ENCODE results near the gene EPHX1. TPM values are rescaled to one million over a fixed set of nuclear protein-coding genes. Genes with fewer than 3 reads are reported as not detected.

Gene EPHX1
- total RNA-seq, 1 donor from 2014 or later = 39.2 TPM

- DNase-seq (ENCODE audit: low spot score) = no peak
- intact Hi-C loops (cut with DNase I) = no loop called here
These were observed 40.0 kb downstream of the EPHX1 start for GRCh38 chr1:225849925-225850324.

GRCh38 chr1:225850370-225850769, 40.4 kb downstream of the EPHX1 start:
- no peak for DNase-seq (ENCODE audit: low spot score)
- intact Hi-C loops (cut with DNase I) = no loop called here

DNA sequence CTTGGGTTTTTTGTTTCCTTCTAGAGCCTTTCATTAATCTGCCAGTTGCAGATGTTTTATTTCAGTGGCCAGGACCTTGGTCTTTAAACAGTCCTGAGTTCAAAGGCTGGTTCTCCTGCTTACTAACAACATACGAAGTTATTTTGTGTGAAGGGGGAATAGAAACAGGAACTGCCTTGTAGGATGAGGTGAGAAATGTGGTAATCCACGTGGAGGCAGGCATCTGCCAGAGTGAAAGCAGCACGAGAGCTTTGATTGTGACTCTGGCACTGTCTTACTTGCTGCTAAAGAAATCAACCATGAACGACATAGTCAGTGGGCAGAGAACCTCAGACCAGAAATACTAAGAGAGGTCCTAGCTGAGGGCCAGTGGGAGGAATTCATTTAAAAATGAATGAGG, 41.9 kb downstream of the EPHX1 start:
- intact Hi-C loops (cut with DNase I) = no loop called here
- no peak for DNase-seq (ENCODE audit: low spot score)

- intact Hi-C loops (cut with DNase I) = no loop called here
- DNase-seq (ENCODE audit: low spot score) = no peak
These were observed 42.6 kb downstream of the EPHX1 start for GRCh38 chr1:225852413-225853124.

DNA sequence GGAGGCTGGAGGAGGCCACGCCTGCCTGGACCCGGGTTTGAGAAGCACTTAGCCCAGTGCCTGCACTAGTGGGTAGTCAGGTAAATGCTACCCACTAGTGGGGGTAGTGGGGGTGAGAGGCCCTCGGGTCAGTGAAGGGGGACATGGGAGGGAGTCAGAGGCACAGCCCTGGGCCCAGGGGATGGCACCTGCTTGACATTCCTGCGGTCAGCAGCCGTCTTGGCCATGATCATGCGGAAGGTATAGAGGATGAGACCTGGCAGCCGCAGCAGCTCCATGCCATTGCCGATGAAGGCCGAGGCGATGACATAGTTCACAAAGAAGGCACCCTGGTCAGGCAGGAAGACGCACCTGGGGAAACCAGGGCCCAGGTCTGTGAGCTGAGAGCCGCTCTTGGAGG, 43.5 kb downstream of the EPHX1 start:
- DNase-seq (ENCODE audit: low spot score) = no peak

DNA sequence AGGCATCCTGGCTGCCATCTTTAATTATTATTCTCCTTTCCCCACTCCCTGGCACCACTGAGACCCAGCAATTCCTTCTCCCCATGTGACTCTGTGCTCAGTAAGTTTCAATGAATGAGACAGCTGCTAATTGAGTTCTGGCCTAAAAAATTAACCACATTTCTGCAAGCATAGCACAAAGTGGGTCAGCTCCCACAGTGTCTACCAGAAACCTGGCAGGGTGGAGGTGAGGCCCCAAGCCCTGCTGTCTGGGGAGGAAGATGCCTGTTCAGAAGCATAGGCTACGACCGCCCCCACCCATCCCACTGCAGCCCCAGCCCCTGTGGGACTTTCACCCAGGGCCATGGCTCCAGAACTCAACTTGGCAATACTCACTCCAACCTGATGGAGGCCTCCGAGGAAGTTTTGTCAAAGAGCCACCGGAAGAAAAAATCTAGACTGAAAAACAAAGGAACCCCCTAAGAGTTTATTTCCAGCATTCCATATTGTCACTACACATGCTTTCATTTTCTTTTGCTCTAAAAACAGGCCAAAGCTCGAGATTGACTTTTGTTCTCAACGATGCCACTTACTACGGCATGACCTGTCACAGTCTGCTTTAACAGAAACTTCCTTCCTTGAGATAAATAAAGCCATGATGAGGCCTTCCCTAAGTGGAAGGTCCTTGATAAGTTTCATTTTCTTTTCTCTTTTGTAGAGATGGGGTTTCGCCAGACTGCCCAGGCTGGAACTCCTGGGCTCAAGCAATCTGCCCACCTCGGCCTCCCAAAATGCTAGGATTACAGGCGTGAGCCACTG, 45.8 kb downstream of the EPHX1 start:
- intact Hi-C loops (cut with DNase I) = no loop called here
- no peak for DNase-seq (ENCODE audit: low spot score)

More for the DNA sequence above, 43.5 kb downstream of the EPHX1 start:
- intact Hi-C loops (cut with DNase I) = no loop called here

DNA sequence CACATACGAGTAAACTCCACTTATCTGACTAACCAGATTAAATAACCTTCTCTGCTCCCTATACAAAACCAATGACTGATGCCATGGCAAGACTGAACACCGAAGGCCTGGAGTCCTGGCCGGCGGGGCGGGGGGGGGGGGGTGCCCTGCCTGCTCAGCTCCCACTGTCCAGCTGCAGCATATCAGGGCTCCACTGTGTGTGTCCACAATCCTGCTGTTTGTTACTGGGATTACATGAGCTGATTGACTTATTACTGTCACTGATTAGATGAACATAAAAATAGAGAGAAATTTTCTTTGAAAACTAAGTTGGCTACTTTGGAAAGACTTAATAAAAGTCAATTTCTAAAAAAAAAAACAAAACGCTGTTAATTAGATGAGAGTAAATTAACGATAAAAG, 47.3 kb downstream of the EPHX1 start:
- no peak for DNase-seq (ENCODE audit: low spot score)
- intact Hi-C loops (cut with DNase I) = no loop called here

- no peak for DNase-seq (ENCODE audit: low spot score)
- intact Hi-C loops (cut with DNase I) = no loop called here
These were observed 49.2 kb downstream of the EPHX1 start for GRCh38 chr1:225859151-225859550.

DNA sequence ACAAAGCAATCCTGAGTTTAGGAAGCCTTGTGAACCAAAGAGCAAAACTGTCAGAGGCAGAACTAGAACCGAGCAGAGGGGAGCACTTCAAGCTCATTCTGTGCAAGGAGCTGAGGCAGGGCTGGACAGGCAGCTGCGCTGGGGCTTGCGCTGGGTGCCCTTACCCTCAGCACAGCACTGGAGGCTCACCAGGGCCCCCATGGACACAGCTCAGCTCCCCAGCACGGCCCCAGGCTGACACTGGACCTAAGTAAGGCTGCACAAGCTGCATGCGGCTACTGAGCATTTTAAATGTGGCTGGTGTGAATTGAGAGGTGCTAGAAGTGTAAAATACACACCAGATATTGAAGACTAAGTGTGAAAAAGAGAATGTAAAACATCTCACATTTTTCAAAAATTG, 50.2 kb downstream of the EPHX1 start:
- no peak for DNase-seq (ENCODE audit: low spot score)
- intact Hi-C loops (cut with DNase I) = no loop called here

GRCh38 chr1:225860876-225861441, 51.0 kb downstream of the EPHX1 start:
- no peak for DNase-seq (ENCODE audit: low spot score)
- intact Hi-C loops (cut with DNase I) = no loop called here

DNA sequence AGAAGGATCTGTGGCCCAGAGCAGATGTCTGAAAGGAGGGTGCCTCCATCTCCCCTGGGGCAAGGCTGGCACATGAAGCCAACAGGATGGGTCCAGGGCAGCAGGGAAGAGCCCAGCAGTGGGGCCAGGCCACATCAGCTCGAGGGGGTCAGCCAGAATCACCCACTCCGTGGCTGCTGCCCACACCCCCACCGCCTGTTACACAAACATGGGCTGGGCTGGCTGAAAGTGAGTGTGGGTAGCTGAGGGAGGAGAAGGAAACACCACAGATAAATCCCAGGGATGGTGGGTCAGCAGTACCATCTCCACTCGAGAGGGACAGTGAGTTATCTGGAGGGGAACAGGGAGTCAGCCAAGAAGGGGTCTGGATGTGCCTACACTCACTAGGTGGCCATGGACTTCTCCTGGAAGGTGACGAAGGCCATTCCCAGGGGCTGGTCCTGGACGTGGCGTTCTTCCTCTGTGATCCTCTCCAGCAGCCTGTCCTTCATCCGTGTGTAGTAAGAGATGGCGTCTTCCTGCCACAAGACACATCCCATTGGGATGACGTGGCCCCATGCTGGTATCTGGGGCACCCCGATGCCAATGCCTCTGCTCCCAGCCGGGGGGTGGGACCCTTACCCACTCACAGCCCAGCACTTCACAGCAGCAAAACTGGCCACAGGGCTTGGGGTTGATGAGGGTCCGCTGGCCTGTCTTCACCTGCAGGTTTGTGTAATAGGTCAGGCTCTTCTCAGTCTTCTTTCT, 52.1 kb downstream of the EPHX1 start:
- intact Hi-C loops (cut with DNase I) = no loop called here
- DNase-seq (ENCODE audit: low spot score) = no peak

DNA sequence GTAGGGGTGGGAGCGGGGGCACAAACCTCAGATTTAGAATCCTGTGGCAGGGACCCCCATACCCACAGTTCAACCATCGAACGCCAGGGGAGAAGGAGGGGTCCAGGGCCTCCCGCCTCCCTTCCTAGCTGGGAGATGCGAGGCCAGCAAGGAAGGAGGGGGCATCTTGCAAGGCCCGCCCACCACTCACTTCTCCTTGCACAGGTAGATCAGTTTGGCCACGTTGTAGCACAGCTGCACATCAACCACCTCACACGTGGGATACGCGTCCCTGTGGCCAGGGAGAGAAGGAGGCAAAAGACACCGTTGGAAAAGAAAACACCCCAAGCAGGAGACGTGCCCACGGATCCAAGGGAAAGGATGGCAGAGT, 52.6 kb downstream of the EPHX1 start:
- no peak for DNase-seq (ENCODE audit: low spot score)
- intact Hi-C loops (cut with DNase I) = no loop called here

DNA sequence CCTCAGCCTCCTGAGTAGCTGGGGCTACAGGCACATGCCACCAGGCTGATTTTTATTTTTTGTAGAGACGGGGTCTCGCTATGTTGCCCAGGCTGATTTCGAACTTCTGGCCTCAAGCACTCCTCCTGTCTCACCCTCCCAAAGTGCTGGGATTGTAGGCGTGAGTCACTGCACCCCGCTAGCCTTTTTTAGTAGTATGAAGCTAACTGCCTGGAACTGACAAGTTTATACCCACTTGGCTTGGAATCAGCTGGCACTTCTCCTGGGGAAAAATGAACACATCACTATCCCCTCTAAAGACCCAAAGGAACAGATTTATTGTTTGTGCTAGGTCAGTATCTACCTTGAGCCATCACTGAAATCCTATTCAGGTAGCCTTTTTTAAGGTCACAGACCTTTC, 53.2 kb downstream of the EPHX1 start:
- intact Hi-C loops (cut with DNase I) = no loop called here
- no peak for DNase-seq (ENCODE audit: low spot score)

GRCh38 chr1:225865514-225865913, 55.6 kb downstream of the EPHX1 start:
- DNase-seq (ENCODE audit: low spot score) = no peak
- intact Hi-C loops (cut with DNase I) = no loop called here

- intact Hi-C loops (cut with DNase I) = no loop called here
These were observed 56.3 kb downstream of the EPHX1 start for GRCh38 chr1:225866061-225866837.

DNA sequence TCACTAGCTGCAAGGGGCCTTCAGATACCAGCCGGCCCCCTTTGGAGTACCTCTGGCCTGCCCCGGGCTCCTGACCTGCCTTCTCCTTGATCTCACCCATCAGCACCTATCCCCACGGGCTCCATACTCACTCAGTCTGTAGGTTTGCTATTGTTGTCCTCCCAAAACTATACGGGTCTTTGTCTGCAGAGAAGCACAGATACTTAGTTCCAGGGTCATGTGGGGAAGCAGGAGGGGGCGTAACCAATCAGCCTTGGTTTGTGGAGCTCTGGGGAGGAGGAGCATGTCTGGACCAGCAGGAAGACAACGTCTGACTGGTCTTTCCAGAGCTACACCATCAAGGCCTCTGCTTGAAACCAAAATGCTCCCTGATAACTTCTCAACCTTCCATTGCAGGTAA, 57.1 kb downstream of the EPHX1 start:
- no peak for DNase-seq (ENCODE audit: low spot score)
- intact Hi-C loops (cut with DNase I) = no loop called here

More at GRCh38 chr1:225866061-225866837, 56.3 kb downstream of the EPHX1 start:
- no peak for DNase-seq (ENCODE audit: low spot score)

- intact Hi-C loops (cut with DNase I) = no loop called here
- DNase-seq (ENCODE audit: low spot score) = no peak
These were observed 58.9 kb downstream of the EPHX1 start for GRCh38 chr1:225868631-225869330.

DNA sequence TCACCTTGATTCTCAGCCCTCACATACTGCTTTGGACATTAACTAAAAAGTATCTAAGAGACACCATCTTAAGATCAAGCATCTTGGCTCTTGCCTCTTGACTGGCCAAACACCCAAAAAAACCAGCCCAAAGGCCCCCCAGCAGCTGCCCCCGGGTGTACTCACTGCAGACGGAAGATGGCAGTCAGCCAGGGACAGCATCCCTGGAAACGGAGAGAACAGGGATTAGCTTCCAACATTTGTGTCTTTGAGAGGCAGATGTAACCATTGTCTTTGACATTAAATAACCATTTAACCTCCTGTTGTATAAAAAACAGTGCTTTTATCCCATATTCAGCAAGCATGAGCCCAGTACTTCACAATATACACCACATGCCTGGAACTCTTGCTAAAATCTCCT, 61.0 kb downstream of the EPHX1 start:
- no peak for DNase-seq (ENCODE audit: low spot score)
- intact Hi-C loops (cut with DNase I) = no loop called here
